Esophagus muscularis mucosa (tissue), 4 donors: ENCODE measurements around the gene GFRA1. TPM values are rescaled to one million over a fixed set of nuclear protein-coding genes. Genes with fewer than 3 reads are reported as not detected.
A peak's percentile ranks its signal among the peaks of the same experiment; 100 is the strongest.

Source experiments
- DNase-seq: peaks from one replicate; pipeline ENCODE4 v3.0.0-alpha.2; 2017; ENCODE audit errors: extremely low spot score
- H3K27ac ChIP-seq, 4 donors: fragments of 200-600 bp; sonication (generic); replicated peaks in 1 of 4; 1 replicate in 3 of 4; 2 replicates in 1 of 4; pipeline ENCODE4 v1.5.1; 2016 to 2019; ENCODE audit warnings: mild to moderate bottlenecking in 1 of 4
- H3K27me3 ChIP-seq, 4 donors: fragments of 200-600 bp; sonication (generic); one replicate each; pipeline versions ENCODE4 v1.5.1 to v1.6.0; 2016 to 2019
- H3K36me3 ChIP-seq, 4 donors: fragments of 200-600 bp; sonication (generic); one replicate each; pipeline ENCODE4 v1.5.1; 2016 to 2019
- H3K4me1 ChIP-seq, 4 donors: fragments of 200-600 bp; sonication (generic); one replicate each; pipeline ENCODE4 v1.5.1; 2016 to 2019
- H3K4me3 ChIP-seq, 4 donors: fragments of 200-600 bp; sonication (generic); 1 replicate in 2 of 4; 2 replicates in 2 of 4; pipeline ENCODE4 v1.5.1; 2016 to 2019; ENCODE audit warnings: mild to moderate bottlenecking in 4 of 4, moderate library complexity in 1 of 4
- H3K9me3 ChIP-seq, 4 donors: fragments of 200-600 bp; sonication (generic); 1 replicate in 3 of 4; 2 replicates in 1 of 4; pipeline ENCODE4 v1.5.1; 2016 to 2019
- CTCF ChIP-seq, 3 experiments: fragments of 200-600 bp in 2 of 3; fragments of 450-650 bp in 1 of 3; sonication (generic) in 2 of 3; IDR thresholded peaks; one replicate each; pipeline ENCODE4 v1.5.1; 2017 to 2019; ENCODE audit warnings: antibody characterized with exemption in 3 of 3, mild to moderate bottlenecking in 2 of 3, moderate library complexity in 1 of 3
- EP300 ChIP-seq: sonication (generic); formaldehyde crosslinking; IDR thresholded peaks from one replicate; pipeline ENCODE4 v1.6.1; 2017; ENCODE audit warnings: antibody characterized with exemption
- POLR2A ChIP-seq: fragments of 450-650 bp; IDR thresholded peaks from one replicate; pipeline ENCODE4 v1.6.1; 2017; ENCODE audit warnings: antibody characterized with exemption, moderate library complexity, mild to moderate bottlenecking, low read depth
- POLR2AphosphoS5 ChIP-seq, 2 donors: sonication (generic); formaldehyde crosslinking; IDR thresholded peaks; one replicate each; pipeline ENCODE4 v1.6.1; 2017; ENCODE audit warnings: antibody characterized with exemption in 2 of 2
- WGBS: methylation state at CpG from one replicate; pipeline ENCODE4 v1.1.5; 2018; 5-methylcytosine and 5-hydroxymethylcytosine counted together
- intact Hi-C: fragments of 100-400 bp; cut with DNase I; formaldehyde crosslinking; loops from one replicate; pipeline ENCODE4 v1.15.1; 2023
- total RNA-seq, 4 donors: library from RNA; depleted of rRNA; stranded (reverse); fragments of >200 nt; gene quantifications; one replicate each; pipeline versions ENCODE4 v1.1.0 to v1.2.1, GENCODE V29; 2016

Gene GFRA1
- total RNA-seq, 4 donors from 2014 or later: 44.0 to 73.4 (median 64.5) TPM

- WGBS: 90% methylated on average over 3 of the region's 3 CpGs
- DNase-seq: no peak
- H3K4me1 ChIP-seq: no peaks in the 10 kb centered on the region
- no peak overlapping the region for H3K4me3 ChIP-seq
- no peak overlapping the region for H3K27ac ChIP-seq
- H3K36me3 ChIP-seq: no peaks in the 10 kb centered on the region
- intact Hi-C loops: no loop called here
- TF ChIP-seq CTCF (IDR thresholded peaks at IDR 0.05) (no peak), EP300 (no peak), POLR2AphosphoS5 (IDR thresholded peaks at IDR 0.05) (no peak), POLR2A (no peak)
- H3K27me3 ChIP-seq: no peaks in the 10 kb centered on the region
- H3K9me3 ChIP-seq: no peaks in the 10 kb centered on the region
These were observed 248.6 kb downstream of the GFRA1 start for GRCh38 chr10:116024271-116024878.

- Histone ChIP-seq H3K27ac (no peak overlapping the region), H3K36me3 (no peaks in the 10 kb centered on the region), H3K27me3 (no peaks in the 10 kb centered on the region), H3K4me1 (peaks cover 0 to 6% (median 0%) of the 10 kb centered on the region in 4 donors), H3K4me3 (no peak overlapping the region), H3K9me3 (peaks cover 0 to 9% (median 1%) of the 10 kb centered on the region in 4 donors)
- intact Hi-C loops: no loop called here
- peak; percentile 66 for DNase-seq
- TF ChIP-seq CTCF (IDR thresholded peaks at IDR 0.05) (no peak), EP300 (no peak), POLR2A (no peak), POLR2AphosphoS5 (IDR thresholded peaks at IDR 0.05) (no peak)
- WGBS: 59% methylated on average over 2 of the region's 2 CpGs
These were observed 255.6 kb downstream of the GFRA1 start for GRCh38 chr10:116017405-116017804.

GRCh38 chr10:116015583-116016333 lies 257.2 kb downstream of the GFRA1 start:
- Histone ChIP-seq H3K27ac (no peak overlapping the region), H3K4me3 (no peak overlapping the region), H3K4me1 (peaks cover 0 to 6% (median 0%) of the 10 kb centered on the region in 4 donors), H3K27me3 (no peaks in the 10 kb centered on the region), H3K9me3 (peaks cover 0 to 9% (median 1%) of the 10 kb centered on the region in 4 donors), H3K36me3 (no peaks in the 10 kb centered on the region)
- DNase-seq: no peak
- intact Hi-C loops: no loop called here
- no peak for TF ChIP-seq CTCF (IDR thresholded peaks at IDR 0.05)
- TF ChIP-seq POLR2A: no peak
- TF ChIP-seq EP300: no peak
- TF ChIP-seq POLR2AphosphoS5 (IDR thresholded peaks at IDR 0.05): no peak
- WGBS: 72% methylated on average over 7 of the region's 7 CpGs

GRCh38 chr10:116014871-116015582 lies 258.0 kb downstream of the GFRA1 start:
- H3K36me3 ChIP-seq: no peaks in the 10 kb centered on the region
- intact Hi-C loops: no loop called here
- no peak overlapping the region for H3K4me3 ChIP-seq
- no peak for DNase-seq
- no peaks in the 10 kb centered on the region for H3K27me3 ChIP-seq
- no peak for TF ChIP-seq EP300
- no peak for TF ChIP-seq CTCF (IDR thresholded peaks at IDR 0.05)
- no peak for TF ChIP-seq POLR2AphosphoS5 (IDR thresholded peaks at IDR 0.05)
- TF ChIP-seq POLR2A: no peak
- H3K9me3 ChIP-seq: peaks cover 0 to 9% (median 1%) of the 10 kb centered on the region in 4 donors
- WGBS: 42% methylated on average over 8 of the region's 8 CpGs
- peaks cover 0 to 6% (median 0%) of the 10 kb centered on the region in 4 donors for H3K4me1 ChIP-seq
- no peak overlapping the region for H3K27ac ChIP-seq
